T-helper 22 cell (primary cell): ENCODE data around the gene GGT5.
"Not testable (repeated sequence)": the region's sequence is repeated elsewhere in the genome, so short reads cannot be mapped to it uniquely, and the experiment has no call there.

Experiments used
- DNase-seq: peaks from one replicate; pipeline ENCODE4 v3.0.0-alpha.2; 2020; ENCODE audit warnings: low read depth

Gene GGT5

GRCh38 chr22:24262185-24262749 lies 17.4 kb upstream of the GGT5 start:
- DNase-seq = not testable (repeated sequence)

GRCh38 chr22:24259459-24259858 lies 14.6 kb upstream of the GGT5 start:
- DNase-seq = peak; percentile 12

GRCh38 chr22:24256736-24257135 lies 11.9 kb upstream of the GGT5 start:
- not testable (repeated sequence) for DNase-seq

- not testable (repeated sequence) for DNase-seq
These were observed 11.3 kb upstream of the GGT5 start for GRCh38 chr22:24256136-24256535.

GRCh38 chr22:24253126-24253525 lies 8.2 kb upstream of the GGT5 start:
- DNase-seq = not testable (repeated sequence)

- DNase-seq = not testable (repeated sequence)
These were observed 6.4 kb upstream of the GGT5 start for GRCh38 chr22:24251286-24251685.

- DNase-seq = not testable (repeated sequence)
These were observed 4.5 kb upstream of the GGT5 start for GRCh38 chr22:24249413-24249812.

GRCh38 chr22:24248611-24249010 lies 3.7 kb upstream of the GGT5 start:
- not testable (repeated sequence) for DNase-seq

GRCh38 chr22:24247564-24248344 lies 2.9 kb upstream of the GGT5 start:
- no peak for DNase-seq

- DNase-seq = no peak
These were observed 2.2 kb upstream of the GGT5 start for GRCh38 chr22:24247011-24247507.

GRCh38 chr22:24245584-24246561 lies 991 bp upstream of the GGT5 start:
- DNase-seq = not testable (repeated sequence)

GRCh38 chr22:24244144-24244787 lies 616 bp downstream of the GGT5 start:
- DNase-seq = no peak

GRCh38 chr22:24243417-24243816 lies 1.5 kb downstream of the GGT5 start:
- not testable (repeated sequence) for DNase-seq

- not testable (repeated sequence) for DNase-seq
These were observed 3.7 kb downstream of the GGT5 start for GRCh38 chr22:24240985-24241692.

GRCh38 chr22:24240381-24240780 lies 4.5 kb downstream of the GGT5 start:
- no peak for DNase-seq

GRCh38 chr22:24238101-24238694 lies 6.7 kb downstream of the GGT5 start:
- not testable (repeated sequence) for DNase-seq

GRCh38 chr22:24236656-24237055 lies 8.2 kb downstream of the GGT5 start:
- DNase-seq = no peak

GRCh38 chr22:24235315-24235714 lies 9.6 kb downstream of the GGT5 start:
- no peak for DNase-seq

- DNase-seq = no peak
These were observed 11.1 kb downstream of the GGT5 start for GRCh38 chr22:24233816-24234215.

GRCh38 chr22:24233235-24233634 lies 11.6 kb downstream of the GGT5 start:
- DNase-seq = no peak

- no peak for DNase-seq
These were observed 12.2 kb downstream of the GGT5 start for GRCh38 chr22:24232725-24233124.
